ENCODE measurements around the gene BST1. TPM values are rescaled to one million over a fixed set of nuclear protein-coding genes. Genes with fewer than 3 reads are reported as not detected.

The BST1 gene
- 1 to 10 TPM in 1 of 2 experiments, under 1 TPM in 1; 0.82 to 1.0 TPM for total RNA-seq

GRCh38 chr4:15702941-15703403 lies at the start of gene BST1:
Gene BST1, plus strand, starts transcription at chr4:15703065. Its CDS starts 80 bp downstream, at chr4:15703145.
- Mint-ChIP-seq H3K27me3 (peaks cover 23% of the 10 kb centered on the region), H3K4me1 (peaks cover 16% of the 10 kb centered on the region), H3K4me3 (peak within 1 kb of the TSS; percentile 81), H3K36me3 (ENCODE audit: low read depth) (no peaks in the 10 kb centered on the region), H3K9me3 (no peaks in the 10 kb centered on the region), H3K27ac (peak within 1 kb of the TSS; percentile 15)
- POLR2A ChIA-PET: no interaction called here
- DNase-seq: peak; percentile 58
- CTCF ChIA-PET: interaction anchor here (0.6 to 1.0 kb wide), 2 partner anchors 8 to 22 kb away, joined by 3 to 6 read pairs; no protein-coding TSS in a partner anchor

- Mint-ChIP-seq H3K27ac (peak overlapping the region; percentile 96), H3K4me1 (peaks cover 63% of the 10 kb centered on the region)
- CTCF ChIA-PET: interaction anchor here (0.6 to 0.9 kb wide), 3 partner anchors 22 to 635 kb away, joined by 3 to 5 read pairs (median 3); no protein-coding TSS in a partner anchor
Observed at GRCh38 chr4:15653420-15653819, 49.4 kb upstream of the BST1 start.

GRCh38 chr4:15653864-15654592 lies 48.8 kb upstream of the BST1 start:
- CTCF ChIA-PET: interaction anchor here (0.6 to 1.7 kb wide), 4 partner anchors 11 to 636 kb away, joined by 3 to 5 read pairs (median 4); no protein-coding TSS in a partner anchor
- H3K27me3 Mint-ChIP-seq: no peaks in the 10 kb centered on the region
- peaks cover 57% of the 10 kb centered on the region for H3K4me1 Mint-ChIP-seq

More at GRCh38 chr4:15653420-15653819, 49.4 kb upstream of the BST1 start:
- Mint-ChIP-seq H3K4me3 (peak overlapping the region; percentile 98), H3K36me3 (ENCODE audit: low read depth) (peaks cover 13% of the 10 kb centered on the region), H3K27me3 (no peaks in the 10 kb centered on the region), H3K9me3 (no peaks in the 10 kb centered on the region)
- DNase-seq: no peak
- POLR2A ChIA-PET: no interaction called here

GRCh38 chr4:15654593-15655222 lies 48.2 kb upstream of the BST1 start:
- Mint-ChIP-seq H3K36me3 (ENCODE audit: low read depth) (peaks cover 13% of the 10 kb centered on the region), H3K4me1 (peaks cover 53% of the 10 kb centered on the region), H3K27ac (peak overlapping the region; percentile 96), H3K4me3 (peak overlapping the region; percentile 98), H3K27me3 (no peaks in the 10 kb centered on the region), H3K9me3 (no peaks in the 10 kb centered on the region)
- DNase-seq: peak; percentile 37
- ChIA-PET POLR2A (no interaction called here), CTCF (interaction anchor here (0.9 to 1.7 kb wide), 2 partner anchors 10 to 21 kb away, joined by 3 to 4 read pairs; no protein-coding TSS in a partner anchor)

More at GRCh38 chr4:15653864-15654592, 48.8 kb upstream of the BST1 start:
- Mint-ChIP-seq H3K36me3 (ENCODE audit: low read depth) (peaks cover 13% of the 10 kb centered on the region), H3K9me3 (no peaks in the 10 kb centered on the region), H3K4me3 (peak overlapping the region; percentile 98), H3K27ac (peak overlapping the region; percentile 96)
- POLR2A ChIA-PET: no interaction called here
- DNase-seq: peak; percentile 22

- Mint-ChIP-seq H3K4me3 (peak within 1 kb of the TSS; percentile 98), H3K27ac (peak within 1 kb of the TSS; percentile 96), H3K4me1 (peaks cover 47% of the 10 kb centered on the region), H3K9me3 (no peaks in the 10 kb centered on the region), H3K36me3 (ENCODE audit: low read depth) (peaks cover 15% of the 10 kb centered on the region), H3K27me3 (no peaks in the 10 kb centered on the region)
- POLR2A ChIA-PET: no interaction called here
- DNase-seq: peak; percentile 76
- CTCF ChIA-PET: interaction anchor here (0.5 to 1.7 kb wide), 3 partner anchors 10 to 23 kb away, joined by 3 to 6 read pairs (median 4); no protein-coding TSS in a partner anchor
Observed at GRCh38 chr4:15655223-15656037, 47.4 kb upstream of the BST1 start, which contains the start of gene FBXL5. Gene FBXL5, minus strand, starts transcription at chr4:15655357. Its CDS starts 70 bp downstream, at chr4:15655287.

GRCh38 chr4:15656038-15656470 lies 46.8 kb upstream of the BST1 start:
- Mint-ChIP-seq H3K4me3 (peak overlapping the region; percentile 86), H3K9me3 (no peaks in the 10 kb centered on the region), H3K27me3 (no peaks in the 10 kb centered on the region), H3K4me1 (peaks cover 42% of the 10 kb centered on the region), H3K36me3 (ENCODE audit: low read depth) (peaks cover 16% of the 10 kb centered on the region), H3K27ac (peak overlapping the region; percentile 96)
- POLR2A ChIA-PET: no interaction called here
- DNase-seq: no peak
- CTCF ChIA-PET: interaction anchor here (1.0 kb wide), 1 partner anchor 23 kb away, joined by 6 read pairs; no protein-coding TSS in a partner anchor

GRCh38 chr4:15657366-15657765 lies 45.5 kb upstream of the BST1 start:
- H3K4me1 Mint-ChIP-seq: peaks cover 33% of the 10 kb centered on the region

GRCh38 chr4:15658136-15658770 lies 44.6 kb upstream of the BST1 start:
- H3K4me1 Mint-ChIP-seq: peaks cover 25% of the 10 kb centered on the region
- H3K27me3 Mint-ChIP-seq: no peaks in the 10 kb centered on the region
- DNase-seq: no peak
- peaks cover 23% of the 10 kb centered on the region for H3K36me3 Mint-ChIP-seq (ENCODE audit: low read depth)
- H3K4me3 Mint-ChIP-seq: no peak overlapping the region
- H3K9me3 Mint-ChIP-seq: no peaks in the 10 kb centered on the region
- POLR2A ChIA-PET: no interaction called here
- CTCF ChIA-PET: interaction anchor here (0.9 kb wide), 1 partner anchor 108 kb away, joined by 3 read pairs; no protein-coding TSS in a partner anchor
- no peak overlapping the region for H3K27ac Mint-ChIP-seq

More at GRCh38 chr4:15657366-15657765, 45.5 kb upstream of the BST1 start:
- ChIA-PET POLR2A (no interaction called here), CTCF (interaction anchor here (0.8 to 1.2 kb wide), 3 partner anchors 9 to 142 kb away, joined by 3 to 4 read pairs (median 3); no protein-coding TSS in a partner anchor)
- H3K36me3 Mint-ChIP-seq (ENCODE audit: low read depth): peaks cover 23% of the 10 kb centered on the region
- H3K9me3 Mint-ChIP-seq: no peaks in the 10 kb centered on the region
- H3K27me3 Mint-ChIP-seq: no peaks in the 10 kb centered on the region
- no peak for DNase-seq
- H3K4me3 Mint-ChIP-seq: no peak overlapping the region
- no peak overlapping the region for H3K27ac Mint-ChIP-seq

- H3K4me1 Mint-ChIP-seq: peaks cover 20% of the 10 kb centered on the region
- no peaks in the 10 kb centered on the region for H3K9me3 Mint-ChIP-seq
- H3K4me3 Mint-ChIP-seq: no peak overlapping the region
- no peaks in the 10 kb centered on the region for H3K27me3 Mint-ChIP-seq
- H3K36me3 Mint-ChIP-seq (ENCODE audit: low read depth): peaks cover 21% of the 10 kb centered on the region
- POLR2A ChIA-PET: interaction anchor here (1.7 kb wide), 1 partner anchor 23 kb away, joined by 3 read pairs; the partner anchor contains the start of gene FAM200B
- CTCF ChIA-PET: no interaction called here
- DNase-seq: no peak
- no peak overlapping the region for H3K27ac Mint-ChIP-seq
Observed at GRCh38 chr4:15658781-15659180, 44.1 kb upstream of the BST1 start.

- DNase-seq: no peak
- POLR2A ChIA-PET: interaction anchor here (0.6 to 1.7 kb wide), 2 partner anchors 21 to 224 kb away, joined by 3 to 4 read pairs; partner anchors contain the start of gene FAM200B
- Mint-ChIP-seq H3K4me3 (no peak overlapping the region), H3K27ac (no peak overlapping the region), H3K9me3 (no peaks in the 10 kb centered on the region), H3K27me3 (no peaks in the 10 kb centered on the region), H3K4me1 (peaks cover 13% of the 10 kb centered on the region), H3K36me3 (ENCODE audit: low read depth) (peaks cover 17% of the 10 kb centered on the region)
- CTCF ChIA-PET: interaction anchor here (0.6 to 1.6 kb wide), 5 partner anchors 14 to 839 kb away, joined by 3 to 5 read pairs (median 3); no protein-coding TSS in a partner anchor
Observed at GRCh38 chr4:15659768-15660570, 42.9 kb upstream of the BST1 start.

All from activated CD4-positive, alpha-beta T cell treated with anti-CD3 and anti-CD28 coated beads, Interleukin-2, amount 10 ng/mL, durations not matched to agents 7 days and 5 days (primary cell).